Measurements from ENCODE around the gene NTMT1.
A peak's percentile ranks its signal among the peaks of the same experiment; 100 is the strongest.
"Not testable (repeated sequence)": the region's sequence is repeated elsewhere in the genome, so short reads cannot be mapped to it uniquely, and the experiment has no call there.

The NTMT1 gene

DNA sequence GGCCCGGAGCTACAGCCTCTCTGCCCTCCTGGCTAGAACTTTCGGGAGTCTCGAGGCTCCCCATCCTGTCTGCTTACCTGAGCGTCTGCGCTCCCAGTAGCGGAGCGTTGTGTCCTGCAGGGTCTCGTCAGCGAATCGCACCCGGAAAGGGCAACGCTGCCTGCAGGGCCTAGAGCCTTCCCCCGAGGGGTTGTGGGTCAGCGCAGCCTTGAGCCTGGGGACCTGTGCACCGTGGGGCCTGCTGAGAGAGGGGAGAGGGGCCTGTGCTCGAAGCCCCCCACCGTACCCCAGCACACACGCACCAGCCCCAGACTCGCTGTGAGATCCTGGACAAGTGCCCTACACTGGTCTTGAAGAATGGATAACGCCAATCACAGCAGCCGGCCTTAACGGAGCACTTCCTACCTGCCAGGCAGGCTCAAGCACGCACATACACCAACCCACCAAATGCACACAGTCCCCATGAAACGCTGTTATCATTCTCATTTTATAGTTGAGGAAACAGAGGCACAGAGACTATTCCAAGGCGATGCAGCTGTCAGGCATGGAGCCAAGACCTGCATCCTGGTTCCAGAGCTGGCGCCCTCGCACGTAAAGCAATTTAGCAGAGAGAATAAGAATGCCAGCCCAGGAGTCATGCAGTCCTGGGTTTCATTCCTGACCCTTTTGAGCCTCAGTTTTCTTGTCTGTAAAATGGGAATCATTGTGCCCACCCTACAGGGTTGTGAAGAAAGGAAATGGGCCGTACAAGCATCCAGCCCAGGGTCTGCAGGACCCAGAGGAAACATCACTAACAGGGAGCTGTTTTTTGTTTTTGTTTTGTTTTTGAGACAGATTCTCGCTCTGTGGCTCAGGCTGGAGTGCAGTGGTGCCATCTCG lies 10.3 kb upstream of the NTMT1 start:
- DNase-seq = no peak

DNA sequence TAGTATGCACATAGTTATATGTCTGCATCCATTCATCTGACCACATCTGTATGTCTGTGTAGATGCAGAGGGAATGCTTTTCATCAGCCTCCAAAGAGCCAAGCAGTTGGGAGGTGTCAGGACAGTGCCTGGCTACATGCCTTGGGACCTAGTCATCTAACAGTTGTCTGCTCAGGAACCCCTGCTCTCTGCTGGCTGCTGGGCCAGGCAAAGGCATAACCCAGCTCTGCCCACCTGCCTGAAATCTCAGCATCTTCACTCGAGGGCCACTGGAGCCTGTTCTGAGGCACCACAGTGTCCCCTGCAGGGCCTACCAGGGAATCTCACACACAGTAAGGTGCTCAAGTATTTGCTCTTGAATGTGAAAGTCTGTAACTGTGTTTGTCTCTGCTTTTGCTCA lies 8.8 kb upstream of the NTMT1 start:
- no peak for DNase-seq

DNA sequence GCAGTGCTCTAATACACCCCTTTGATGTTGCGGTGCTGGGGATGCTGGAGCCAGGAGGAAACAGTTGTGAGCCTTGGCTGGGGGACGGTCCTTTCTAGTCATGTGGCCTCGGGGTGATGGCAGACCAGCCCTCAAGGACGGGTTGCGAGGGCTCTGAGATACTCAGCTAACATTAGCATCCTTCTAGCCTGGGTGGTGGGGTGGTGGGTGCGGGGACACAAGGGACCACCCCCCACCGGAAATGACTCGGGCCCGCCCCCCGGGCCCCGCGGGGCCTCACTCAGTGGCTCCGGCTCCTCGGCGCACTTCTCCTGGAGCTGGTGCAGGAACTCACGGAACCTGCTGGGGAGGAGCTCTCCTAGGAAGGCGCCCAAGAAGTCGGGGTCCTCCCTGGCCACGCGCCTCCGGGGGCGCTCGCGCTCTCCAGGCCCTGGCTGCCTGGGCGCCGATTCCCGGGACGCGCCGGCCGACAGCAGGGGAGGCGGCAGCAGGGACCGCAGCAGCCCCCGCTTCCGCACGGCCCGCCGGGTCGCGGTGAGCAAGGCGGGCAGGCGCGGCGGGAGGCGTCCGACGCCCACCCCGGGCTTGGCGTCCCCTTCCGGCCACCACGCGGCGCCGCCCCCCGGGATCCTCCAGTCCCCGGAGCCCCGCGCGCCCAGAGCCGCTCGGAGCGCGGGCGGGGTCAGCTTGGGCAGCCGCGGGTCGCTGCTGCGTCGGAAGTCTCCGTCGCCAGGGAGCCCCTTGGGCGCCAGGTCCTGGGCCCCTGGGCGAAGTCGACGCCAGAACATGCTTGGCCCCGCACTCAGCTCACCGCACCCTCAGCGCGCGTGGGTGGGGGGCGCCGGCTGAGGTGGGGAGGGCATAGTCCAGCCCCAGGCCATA lies 5.9 kb upstream of the NTMT1 start:
- no peak for DNase-seq

DNA sequence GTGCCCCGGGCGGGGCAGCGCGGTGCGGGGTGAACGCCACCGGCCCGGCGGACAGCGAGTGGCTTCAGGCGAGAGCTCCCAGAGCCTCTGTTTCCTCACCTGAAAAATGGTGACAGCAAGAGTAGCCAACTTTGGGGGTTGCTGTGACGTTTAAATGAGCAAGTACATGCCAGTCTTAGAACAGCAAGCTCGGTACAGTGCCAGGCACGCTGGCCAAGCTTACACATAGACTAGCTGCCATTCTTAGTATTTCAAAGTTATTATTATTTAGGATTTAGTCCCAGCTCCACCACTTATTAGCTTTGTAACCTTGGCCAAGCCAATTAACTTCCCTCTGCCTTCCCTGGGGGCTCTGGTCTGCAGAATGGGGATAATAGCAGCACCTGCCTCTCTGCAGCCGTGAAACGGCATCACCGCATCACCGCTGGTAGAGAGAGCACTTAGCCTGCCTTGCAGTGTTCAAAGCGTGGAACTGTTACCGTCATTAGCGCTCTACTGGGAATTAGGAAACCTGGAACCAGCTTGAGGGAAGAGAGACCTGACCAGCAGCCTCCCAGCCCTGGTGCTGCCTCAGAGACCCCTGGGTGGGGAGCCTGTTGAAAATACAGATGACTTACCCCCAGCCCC lies 5.2 kb upstream of the NTMT1 start, which contains the start of gene C9orf50:
Gene C9orf50, minus strand, starts transcription at position 433 of the 627 bp plus-strand sequence. CDS start 527 bp downstream, outside the sequence.
- DNase-seq = no peak

DNA sequence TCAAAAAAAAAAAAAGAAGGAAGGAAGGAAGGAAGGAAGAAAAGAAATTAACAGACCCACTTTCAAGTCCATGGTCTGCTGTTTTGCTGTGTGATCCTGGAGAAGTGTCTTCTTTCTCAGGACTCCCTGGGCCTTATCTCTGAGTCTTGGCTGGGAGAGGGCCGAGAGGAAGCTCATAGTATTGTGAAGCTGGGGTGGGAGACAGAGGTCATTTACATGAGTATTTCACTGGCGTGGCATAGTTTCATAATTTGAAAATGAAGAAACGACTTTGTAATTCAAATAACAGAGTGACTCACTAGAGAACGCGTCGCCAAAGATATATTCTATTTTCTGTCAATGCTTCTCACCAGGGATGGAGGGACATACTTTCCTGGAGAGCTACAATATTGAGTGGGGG lies 2.6 kb upstream of the NTMT1 start:
- DNase-seq = no peak

DNA sequence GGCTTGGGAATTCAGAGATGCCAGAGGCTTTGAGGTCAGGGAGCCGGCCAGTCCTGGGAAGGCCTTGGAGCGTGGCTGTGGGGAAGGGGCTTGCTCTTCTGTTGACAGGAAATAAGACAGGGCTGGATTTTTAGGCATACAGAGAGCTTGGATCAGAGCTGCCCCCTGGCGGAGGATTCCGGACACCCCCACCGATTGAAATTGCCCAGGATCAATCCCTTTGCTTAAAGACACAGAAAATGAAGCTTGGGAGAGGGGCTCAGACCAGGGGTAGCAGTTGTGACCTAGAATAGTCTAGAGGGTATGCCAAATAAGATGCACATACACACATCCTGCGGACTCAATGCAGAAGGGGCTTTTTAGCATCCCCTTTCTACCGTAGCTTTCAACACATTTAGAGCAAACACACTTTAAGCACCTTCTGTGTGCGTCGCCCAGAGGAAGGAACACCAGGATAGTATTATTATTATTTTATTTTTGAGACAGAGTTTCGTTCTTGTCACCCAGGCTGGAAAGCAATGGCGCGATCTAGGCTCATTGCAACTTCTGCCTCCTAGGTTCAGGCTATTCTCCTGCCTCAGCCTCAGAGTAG lies 1.7 kb upstream of the NTMT1 start:
- DNase-seq = peak; percentile 90

DNA sequence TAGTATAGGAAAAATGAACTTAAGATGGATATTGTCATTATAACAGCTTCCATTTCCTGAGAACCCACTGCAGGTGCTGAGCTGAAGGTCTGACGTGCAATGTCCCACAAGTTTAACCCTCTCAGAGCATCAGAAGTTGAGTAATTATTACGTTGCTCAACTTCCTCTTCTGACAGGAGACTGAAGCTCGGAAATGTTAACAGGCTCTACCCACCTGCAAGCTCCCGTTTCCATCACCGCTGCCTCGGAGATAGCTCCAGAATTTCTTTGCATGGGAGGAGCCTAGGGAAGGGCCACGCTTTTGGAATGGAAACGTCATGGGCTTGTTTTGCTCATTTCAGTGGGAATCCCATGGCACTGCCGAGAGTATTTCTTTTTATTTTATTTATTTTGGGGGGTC lies 1.0 kb upstream of the NTMT1 start:
- DNase-seq = no peak

DNA sequence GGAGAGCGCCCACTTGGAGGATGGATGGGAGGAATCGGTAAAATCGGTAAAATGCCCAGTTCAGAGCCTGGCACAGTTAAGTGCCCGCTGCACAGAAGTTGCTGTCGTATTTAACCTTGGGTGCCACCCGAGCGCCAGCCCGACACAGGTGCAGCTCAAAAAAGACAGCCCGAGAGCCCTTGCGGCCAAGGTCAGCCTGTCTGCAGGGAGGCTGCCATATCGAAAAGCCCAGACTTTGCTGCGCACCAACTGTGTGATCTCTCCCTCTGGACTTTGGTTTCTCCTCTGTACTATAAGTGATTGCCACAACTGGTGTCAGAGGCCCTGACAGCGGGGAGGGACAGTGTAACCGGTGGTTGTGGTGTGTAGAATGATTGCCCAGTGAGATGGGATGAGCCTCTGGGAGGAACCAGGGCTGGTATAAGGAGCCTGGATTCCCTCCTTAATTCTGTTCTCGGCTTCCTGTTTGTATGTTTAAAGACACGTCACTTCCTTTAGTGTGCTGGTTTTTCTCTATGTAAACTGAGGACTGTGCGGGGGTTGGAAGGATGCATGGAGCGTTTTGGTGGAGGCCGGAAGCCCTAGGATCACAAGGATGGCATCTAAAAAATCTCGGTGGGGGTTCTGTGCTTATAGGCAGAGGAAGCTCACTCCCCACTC lies 792 bp downstream of the NTMT1 start:
- DNase-seq = peak; percentile 76

DNA sequence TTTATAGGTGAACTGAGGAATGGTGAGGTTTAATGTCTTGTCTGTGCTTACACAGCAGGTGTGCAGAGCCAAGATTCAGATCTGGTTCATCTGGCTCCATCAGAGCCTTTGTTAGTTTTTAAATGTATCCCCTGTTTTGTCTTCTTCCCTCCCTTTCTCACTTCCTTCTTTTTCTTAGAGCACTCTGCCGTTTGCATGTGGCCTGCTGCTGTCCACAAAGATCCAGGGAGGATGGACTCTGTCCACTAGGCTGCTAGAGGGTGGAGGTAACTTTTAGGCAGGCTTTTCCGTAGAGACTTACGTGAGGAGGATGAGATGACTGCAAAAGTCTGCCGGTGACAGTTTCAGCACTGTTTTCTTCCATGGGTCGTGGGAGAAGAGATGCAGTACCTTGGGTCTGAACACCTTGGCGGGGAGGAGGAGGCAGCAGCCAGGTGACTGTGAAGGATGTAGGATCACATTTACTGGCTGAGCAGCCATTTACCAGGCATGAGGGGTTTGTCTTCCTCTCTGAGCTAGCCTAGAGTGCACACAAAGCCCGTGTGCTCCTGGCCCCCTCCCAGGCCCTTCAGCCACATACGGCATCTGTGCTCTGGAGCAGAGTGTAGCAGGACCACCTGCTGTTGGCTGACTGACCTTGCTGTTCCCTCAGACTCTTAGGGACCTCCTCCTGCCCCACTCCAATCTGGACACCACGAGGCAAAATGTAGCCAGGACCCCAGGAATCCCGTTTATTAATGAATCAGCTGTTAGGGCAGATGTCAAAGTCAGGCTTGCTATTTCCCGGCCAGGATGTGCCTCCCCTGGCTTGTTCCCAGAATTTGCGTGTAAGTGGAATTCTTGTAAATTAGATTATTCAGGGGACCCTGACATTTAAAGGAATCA lies 1.8 kb downstream of the NTMT1 start:
- DNase-seq = no peak

DNA sequence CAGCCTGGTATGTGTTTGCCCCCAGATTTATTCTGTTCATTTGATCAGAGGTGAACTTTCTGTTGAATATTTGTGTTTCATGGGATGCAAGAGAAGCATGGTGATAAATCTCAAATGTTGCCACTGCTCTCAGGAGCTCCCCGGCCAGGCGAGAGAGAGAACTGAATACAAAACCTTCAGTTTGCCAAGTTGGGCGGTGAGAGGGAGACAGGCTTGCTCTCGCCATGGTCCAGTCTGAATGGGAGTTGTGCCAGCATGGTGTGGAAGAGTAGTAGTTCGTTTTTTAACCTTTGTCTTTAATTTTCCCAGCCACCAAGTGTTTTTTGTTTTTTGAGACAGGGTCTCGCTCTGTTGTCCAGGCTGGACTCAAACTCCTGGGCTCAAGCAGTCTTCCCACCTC lies 2.7 kb downstream of the NTMT1 start:
- DNase-seq = no peak

DNA sequence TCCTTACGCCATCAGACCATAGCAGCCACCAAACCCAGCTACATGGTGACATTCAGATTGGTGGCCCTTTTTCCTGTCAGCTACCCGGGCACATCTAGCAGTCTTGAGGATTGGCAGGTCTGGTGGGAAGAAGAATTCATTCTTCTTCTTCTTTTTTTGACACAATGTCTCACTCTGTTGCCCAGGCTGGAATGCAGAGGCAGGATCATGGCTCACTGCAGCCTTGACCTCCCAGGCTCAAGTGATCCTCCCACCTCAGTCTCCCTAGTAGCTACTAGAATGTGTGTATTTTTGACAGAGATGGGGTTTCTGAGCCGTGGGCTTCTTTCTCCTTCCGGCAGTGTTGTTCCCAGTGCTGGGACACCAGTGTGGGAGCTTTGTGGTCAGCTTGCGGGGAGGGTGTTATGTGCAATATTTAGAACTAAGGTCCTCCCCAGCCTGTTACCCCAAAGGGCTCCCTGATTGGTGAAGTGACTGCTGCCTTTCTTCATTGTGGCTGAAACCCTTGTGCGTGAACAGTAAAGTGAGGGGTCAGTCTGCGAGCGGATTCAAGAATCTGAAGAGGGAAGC lies 3.4 kb downstream of the NTMT1 start:
- DNase-seq = no peak

DNA sequence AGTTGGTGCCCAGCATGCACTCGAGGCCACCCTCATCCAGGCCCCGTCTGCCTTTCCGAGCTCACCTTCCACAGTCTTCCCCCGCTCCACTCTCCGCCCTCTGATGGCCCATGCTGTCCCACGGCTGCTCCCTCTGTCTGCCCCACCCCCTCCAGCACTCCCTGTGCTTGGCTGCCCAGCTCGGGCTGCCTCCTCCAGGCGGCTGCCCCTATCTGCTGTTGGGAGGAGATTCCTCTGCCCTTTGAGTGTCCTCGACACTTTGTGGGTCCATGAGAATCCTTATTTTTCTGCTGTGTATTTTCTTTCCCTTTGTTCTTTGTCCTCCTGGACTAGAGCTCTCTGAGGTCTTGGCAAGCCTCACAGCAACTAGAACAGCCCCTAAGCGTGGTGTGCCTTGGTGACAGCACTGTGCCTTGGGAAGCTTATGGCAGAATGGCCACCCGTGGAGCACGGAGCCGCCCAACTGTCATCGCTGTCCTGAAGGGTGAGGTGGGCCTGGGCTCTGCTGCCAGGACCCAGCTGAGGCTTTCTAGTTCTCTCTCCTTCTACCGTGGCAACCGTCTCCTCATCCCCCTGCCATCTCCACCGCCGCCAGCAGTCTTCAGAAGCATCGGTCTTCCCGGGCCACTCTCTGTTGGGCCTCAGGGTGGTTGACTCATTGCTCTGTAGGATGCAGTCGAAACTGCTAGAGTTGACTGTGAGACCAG lies 5.2 kb downstream of the NTMT1 start:
- DNase-seq = no peak

DNA sequence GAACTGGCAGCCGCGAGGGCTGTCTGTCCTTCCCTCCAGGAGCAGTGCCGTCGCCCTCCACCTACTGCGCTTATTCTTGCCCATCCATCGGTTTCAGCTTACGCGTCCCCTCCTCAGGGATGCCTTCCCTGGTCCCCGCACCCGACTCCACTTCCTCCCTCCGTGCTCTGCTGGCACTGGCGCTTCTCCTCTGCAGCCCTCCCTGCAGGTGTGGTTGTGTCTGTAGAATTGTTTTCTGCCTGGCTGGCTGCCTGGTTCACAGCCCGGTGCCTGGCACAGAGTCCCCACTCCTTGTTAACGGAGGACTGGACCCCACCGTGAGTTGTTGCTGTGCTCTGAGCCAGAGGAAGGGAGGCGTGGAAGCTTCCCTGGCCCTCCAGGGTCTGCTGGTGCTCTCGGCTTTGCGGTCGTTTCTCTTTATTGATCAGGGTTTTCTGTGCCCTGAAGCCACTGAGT lies 5.7 kb downstream of the NTMT1 start:
- no peak for DNase-seq

DNA sequence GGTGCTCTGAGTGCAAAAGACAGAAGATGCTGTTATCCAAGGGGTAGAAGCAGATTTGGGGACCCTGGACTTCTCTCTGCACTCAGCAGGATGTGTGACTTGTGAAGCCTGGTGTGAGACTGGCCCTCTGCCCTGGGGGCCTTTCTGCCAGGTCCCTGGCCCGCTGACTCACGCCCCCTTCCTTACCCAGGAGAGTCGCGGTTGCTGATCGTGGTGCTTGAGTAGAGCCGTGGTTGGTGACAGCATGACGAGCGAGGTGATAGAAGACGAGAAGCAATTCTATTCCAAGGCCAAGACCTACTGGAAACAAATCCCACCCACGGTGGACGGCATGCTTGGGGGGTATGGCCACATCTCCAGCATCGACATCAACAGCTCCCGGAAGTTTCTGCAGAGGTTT lies 6.5 kb downstream of the NTMT1 start:
- no peak for DNase-seq

DNA sequence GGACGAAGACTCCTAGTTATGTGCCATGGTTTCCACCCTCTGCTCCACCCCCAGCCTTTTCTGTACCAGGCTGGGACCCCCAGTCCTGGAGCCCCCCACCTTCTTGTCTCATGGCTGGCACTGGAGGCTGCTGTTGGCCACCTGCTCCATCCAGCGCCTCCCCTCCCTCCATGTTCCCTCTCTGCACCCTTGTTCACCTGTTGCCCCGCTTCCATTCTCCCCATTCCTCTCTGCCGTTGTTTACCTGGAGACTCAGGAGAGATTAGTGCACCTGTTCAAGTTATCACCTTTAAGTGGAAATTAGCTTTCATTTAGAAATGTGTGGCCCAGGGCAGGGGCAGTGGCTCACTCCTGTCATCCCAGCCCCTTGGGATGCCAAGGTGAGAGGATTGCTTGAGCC lies 7.2 kb downstream of the NTMT1 start:
- no peak for DNase-seq

DNA sequence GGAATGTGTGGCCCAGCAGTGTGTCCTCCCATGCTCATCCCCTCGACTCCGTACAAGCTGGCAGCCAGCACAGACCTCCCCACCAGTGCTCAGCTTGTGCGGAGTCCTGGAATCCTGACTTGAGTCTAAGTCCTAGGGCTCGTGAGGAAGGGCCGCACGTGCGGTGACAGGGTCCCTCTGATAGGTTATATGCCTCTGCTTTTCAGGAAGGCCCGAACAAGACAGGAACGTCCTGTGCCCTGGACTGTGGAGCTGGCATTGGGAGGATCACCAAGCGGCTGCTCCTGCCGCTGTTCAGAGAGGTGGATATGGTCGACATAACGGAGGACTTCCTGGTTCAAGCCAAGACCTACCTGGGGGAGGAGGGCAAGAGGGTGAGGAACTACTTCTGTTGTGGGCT lies 7.9 kb downstream of the NTMT1 start:
- DNase-seq = no peak

DNA sequence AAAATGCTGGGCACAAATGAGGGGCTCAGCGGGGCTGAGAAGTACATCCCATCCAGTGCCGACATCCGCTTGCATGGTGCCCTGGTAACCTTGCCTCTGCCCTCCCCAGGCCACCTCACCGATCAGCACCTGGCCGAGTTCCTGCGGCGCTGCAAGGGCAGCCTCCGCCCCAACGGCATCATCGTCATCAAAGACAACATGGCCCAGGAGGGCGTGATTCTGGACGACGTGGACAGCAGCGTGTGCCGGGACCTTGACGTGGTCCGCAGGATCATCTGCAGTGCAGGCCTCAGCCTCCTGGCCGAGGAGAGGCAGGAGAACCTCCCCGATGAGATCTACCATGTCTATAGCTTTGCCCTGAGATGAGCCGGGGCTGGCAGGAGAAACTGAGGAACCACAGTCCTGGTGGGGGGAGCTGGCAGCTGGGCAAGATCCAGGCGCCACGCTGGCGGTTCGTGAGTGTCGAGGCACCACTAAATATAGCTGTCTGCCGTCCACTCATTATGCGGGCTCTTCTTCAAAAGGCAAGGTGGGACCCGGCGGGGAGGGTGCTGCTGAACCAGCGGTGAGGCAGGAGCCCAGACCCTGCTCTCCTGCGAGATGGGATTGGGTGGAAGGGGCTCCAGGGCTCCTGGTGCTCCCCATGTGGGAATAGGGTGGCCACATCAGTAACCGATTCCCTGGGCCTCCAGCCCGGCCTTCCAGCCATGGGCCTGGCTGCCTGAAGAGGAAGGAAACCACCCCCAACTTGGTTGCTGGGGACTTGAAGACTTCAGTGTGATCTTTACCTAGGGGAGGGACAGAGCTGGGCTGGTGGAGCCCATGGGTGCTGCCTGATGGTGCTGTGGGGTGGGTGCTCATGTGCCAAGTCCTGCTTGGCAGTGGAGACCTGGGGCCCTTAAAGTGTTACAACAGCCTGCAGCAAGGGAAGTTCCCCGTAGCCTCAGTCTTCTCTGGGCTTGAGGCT lies 9.4 kb downstream of the NTMT1 start:
- DNase-seq = no peak

DNA sequence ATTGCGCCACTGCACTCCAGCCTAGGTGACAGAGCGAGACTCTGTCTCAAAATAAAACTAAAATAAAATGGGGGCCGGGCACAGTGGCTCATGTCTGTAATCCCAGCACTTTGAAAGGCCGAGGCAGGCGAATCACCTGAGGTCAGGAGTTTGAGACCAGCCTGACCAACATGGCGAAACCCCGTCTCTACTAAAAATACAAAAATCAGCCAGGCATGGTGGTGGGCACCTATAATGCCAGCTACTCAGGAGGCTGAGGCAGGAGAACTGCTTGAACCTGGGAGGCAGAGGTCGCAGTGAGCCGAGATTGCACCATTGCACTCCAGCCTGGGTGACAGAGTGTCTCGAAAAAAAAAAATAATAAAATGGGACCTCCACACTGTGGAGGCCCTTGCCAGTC lies 10.4 kb downstream of the NTMT1 start:
- not testable (repeated sequence) for DNase-seq

DNA sequence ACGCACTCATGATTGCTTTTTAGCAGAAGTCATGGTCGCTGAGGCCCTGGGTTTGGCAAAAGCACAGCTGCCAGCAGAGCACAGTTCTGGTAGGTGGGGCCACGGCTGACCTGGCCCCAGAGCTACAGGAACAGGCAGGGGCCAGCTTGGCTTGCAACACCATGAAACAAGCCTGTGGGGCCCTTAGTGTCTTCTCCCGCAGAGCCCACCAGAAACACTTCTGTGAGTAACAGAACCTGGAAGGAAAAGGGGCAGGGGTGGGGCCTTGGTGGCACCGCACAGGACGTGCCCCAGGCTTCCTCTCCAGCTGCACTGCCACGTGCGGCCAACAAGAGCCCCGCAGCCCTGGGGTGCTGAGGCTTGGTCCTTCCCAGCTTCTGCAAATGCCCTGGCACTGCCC lies 11.1 kb downstream of the NTMT1 start:
- no peak for DNase-seq
